Measurements from ENCODE around the gene RPL23. TPM values are rescaled to one million over a fixed set of nuclear protein-coding genes. Genes with fewer than 3 reads are reported as not detected.

RPL23 gene
- total RNA-seq, 2 experiments from 2014 or later, result 1,289 to 1,766 TPM

DNA sequence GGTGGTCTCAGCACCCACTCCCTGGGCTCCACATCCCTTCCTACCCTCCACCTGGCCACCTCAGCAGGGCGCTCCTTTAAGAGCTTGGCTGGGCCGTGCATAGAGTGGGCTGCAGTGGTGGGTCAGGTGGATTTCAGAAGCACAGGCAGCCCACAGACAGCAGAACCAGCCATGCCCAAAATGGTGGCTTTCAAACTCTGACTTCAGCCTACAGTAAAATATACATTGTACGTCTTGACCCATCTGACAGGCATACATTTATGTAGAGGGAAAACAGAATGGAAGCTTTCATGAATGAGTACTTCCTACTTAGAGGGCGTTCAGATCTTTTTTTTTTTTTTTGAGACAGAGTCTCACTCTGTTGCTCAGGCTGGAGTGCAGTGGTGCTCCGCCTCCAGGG, 45.9 kb upstream of the RPL23 start:
- DNase-seq (ENCODE audit: low spot score), result no peak
- intact Hi-C loops (cut with micrococcal nuclease; ENCODE audit: unreplicated experiment), result loop anchor here (2.0 kb wide), 1 partner anchor 31 kb away; no protein-coding TSS in a partner anchor
- H2AFZ ChIP-seq (ENCODE audit: low read length), result peak overlapping the region; percentile 28; the same call in 1 of the 2 replicates
- H3K9me2 ChIP-seq (ENCODE audit: insufficient read depth, low read length), result no peaks in the 10 kb centered on the region
- H3K79me2 ChIP-seq (ENCODE audit: insufficient read depth, low read depth, low read length), result peaks cover under 1% of the 10 kb centered on the region; the same call in 1 of the 2 replicates
- H3K27ac ChIP-seq (ENCODE audit: low read depth, low read length, poor library complexity, severe bottlenecking), result peak overlapping the region; percentile 83
- peaks cover 78% of the 10 kb centered on the region for H3K36me3 ChIP-seq (ENCODE audit: insufficient read depth, low read length)
- H3K4me1 ChIP-seq (ENCODE audit: insufficient read depth, low read length, poor library complexity, severe bottlenecking), result peaks cover 33% of the 10 kb centered on the region
- BruUV-seq (replicated peaks), result no TSS peak
- H3K9me3 ChIP-seq (ENCODE audit: low read length), result no peaks in the 10 kb centered on the region
- TF ChIP-seq EZH2phosphoT487 (IDR thresholded peaks at IDR 0.05; ENCODE audit: borderline replicate concordance, low read depth, low read length), result no peak
- TF ChIP-seq, protein P1, sequence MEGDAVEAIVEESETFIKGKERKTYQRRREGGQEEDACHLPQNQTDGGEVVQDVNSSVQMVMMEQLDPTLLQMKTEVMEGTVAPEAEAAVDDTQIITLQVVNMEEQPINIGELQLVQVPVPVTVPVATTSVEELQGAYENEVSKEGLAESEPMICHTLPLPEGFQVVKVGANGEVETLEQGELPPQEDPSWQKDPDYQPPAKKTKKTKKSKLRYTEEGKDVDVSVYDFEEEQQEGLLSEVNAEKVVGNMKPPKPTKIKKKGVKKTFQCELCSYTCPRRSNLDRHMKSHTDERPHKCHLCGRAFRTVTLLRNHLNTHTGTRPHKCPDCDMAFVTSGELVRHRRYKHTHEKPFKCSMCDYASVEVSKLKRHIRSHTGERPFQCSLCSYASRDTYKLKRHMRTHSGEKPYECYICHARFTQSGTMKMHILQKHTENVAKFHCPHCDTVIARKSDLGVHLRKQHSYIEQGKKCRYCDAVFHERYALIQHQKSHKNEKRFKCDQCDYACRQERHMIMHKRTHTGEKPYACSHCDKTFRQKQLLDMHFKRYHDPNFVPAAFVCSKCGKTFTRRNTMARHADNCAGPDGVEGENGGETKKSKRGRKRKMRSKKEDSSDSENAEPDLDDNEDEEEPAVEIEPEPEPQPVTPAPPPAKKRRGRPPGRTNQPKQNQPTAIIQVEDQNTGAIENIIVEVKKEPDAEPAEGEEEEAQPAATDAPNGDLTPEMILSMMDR (conservative IDR thresholded peaks at IDR 0.05; ENCODE audit: low read length), result no peak
- H3K4me3 ChIP-seq (ENCODE audit: low read depth, low read length, poor library complexity, severe bottlenecking), result peak overlapping the region; percentile 41
- H3K4me2 ChIP-seq (ENCODE audit: low read length), result peak overlapping the region; percentile 72
- POLR2A ChIA-PET, result interaction anchor here (0.7 to 0.8 kb wide), 3 partner anchors 18 to 48 kb away, joined by 3 read pairs; no protein-coding TSS in a partner anchor
- CTCF ChIA-PET (ENCODE audit: unreplicated experiment), result interaction anchor here (1.1 kb wide), 1 partner anchor 30 kb away, joined by 3 read pairs; the partner anchor contains the start of gene LASP1
- H4K20me1 ChIP-seq (ENCODE audit: insufficient read depth, low read length), result no peaks in the 10 kb centered on the region

DNA sequence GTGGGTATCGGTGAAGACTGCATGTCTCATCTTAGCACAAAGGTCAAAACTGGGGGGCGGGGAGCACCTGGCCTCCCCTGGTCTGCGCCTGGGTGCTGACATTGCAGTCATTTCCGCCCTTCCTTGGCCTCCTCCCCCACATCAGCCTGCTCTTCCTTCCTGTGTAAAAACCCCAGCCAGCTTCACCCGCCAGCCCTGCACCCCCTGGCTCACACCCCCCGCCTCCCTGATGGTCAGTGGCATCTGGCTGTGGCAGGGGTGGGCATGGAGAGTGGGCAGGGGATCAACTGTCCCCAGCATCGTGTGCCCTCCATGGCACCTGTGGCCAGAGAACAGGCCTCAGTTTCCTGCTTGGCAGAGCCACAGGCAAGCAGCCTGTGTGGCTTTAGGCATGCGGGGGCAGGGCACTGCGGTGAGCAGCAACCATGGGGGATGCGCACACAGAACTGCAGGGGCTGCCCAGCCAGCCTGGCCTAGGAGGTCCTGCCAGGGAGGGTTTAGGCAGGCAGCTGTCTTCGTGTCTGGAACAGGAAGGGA, 45.4 kb upstream of the RPL23 start:
- no peaks in the 10 kb centered on the region for H4K20me1 ChIP-seq (ENCODE audit: insufficient read depth, low read length)
- H3K36me3 ChIP-seq (ENCODE audit: insufficient read depth, low read length), result peaks cover 78% of the 10 kb centered on the region
- peak overlapping the region; percentile 28; the same call in 1 of the 2 replicates for H2AFZ ChIP-seq (ENCODE audit: low read length)
- peak; percentile 88 for DNase-seq (ENCODE audit: low spot score)
- peak overlapping the region; percentile 72 for H3K4me2 ChIP-seq (ENCODE audit: low read length)
- H3K9me3 ChIP-seq (ENCODE audit: low read length), result no peaks in the 10 kb centered on the region
- H3K27ac ChIP-seq (ENCODE audit: low read depth, low read length, poor library complexity, severe bottlenecking), result peak overlapping the region; percentile 83
- BruUV-seq (replicated peaks), result no TSS peak
- no peaks in the 10 kb centered on the region for H3K9me2 ChIP-seq (ENCODE audit: insufficient read depth, low read length)
- peaks cover 33% of the 10 kb centered on the region for H3K4me1 ChIP-seq (ENCODE audit: insufficient read depth, low read length, poor library complexity, severe bottlenecking)
- H3K79me2 ChIP-seq (ENCODE audit: insufficient read depth, low read depth, low read length), result no peaks in the 10 kb centered on the region; the same call in 1 of the 2 replicates
- H3K4me3 ChIP-seq (ENCODE audit: low read depth, low read length, poor library complexity, severe bottlenecking), result peak overlapping the region; percentile 41
- intact Hi-C loops (cut with micrococcal nuclease; ENCODE audit: unreplicated experiment), result loop anchor here (2.0 kb wide), 1 partner anchor 30 kb away; no protein-coding TSS in a partner anchor
- TF ChIP-seq, protein P1 (conservative IDR thresholded peaks at IDR 0.05; ENCODE audit: low read length), result no peak
- no peak for TF ChIP-seq EZH2phosphoT487 (IDR thresholded peaks at IDR 0.05; ENCODE audit: borderline replicate concordance, low read depth, low read length)
- POLR2A ChIA-PET, result interaction anchor here (0.7 to 2.1 kb wide), 4 partner anchors 12 to 55 kb away, joined by 3 to 9 read pairs (median 3); no protein-coding TSS in a partner anchor
- CTCF ChIA-PET (ENCODE audit: unreplicated experiment), result interaction anchor here (0.6 to 1.1 kb wide), 2 partner anchors 29 to 78 kb away, joined by 3 read pairs; partner anchors contain the start of gene LASP1
